ENCODE measurements around the gene CT47A1.
"Not testable (repeated sequence)": the region's sequence is repeated elsewhere in the genome, so short reads cannot be mapped to it uniquely, and the experiment has no call there.

Gene CT47A1

GRCh38 chrX:120985660-120986059 lies at the start of gene CT47A1:
Gene CT47A1, minus strand, starts transcription at chrX:120985760. Its CDS starts 231 bp downstream, at chrX:120985529.
- DNase-seq: not testable (repeated sequence)

DNA sequence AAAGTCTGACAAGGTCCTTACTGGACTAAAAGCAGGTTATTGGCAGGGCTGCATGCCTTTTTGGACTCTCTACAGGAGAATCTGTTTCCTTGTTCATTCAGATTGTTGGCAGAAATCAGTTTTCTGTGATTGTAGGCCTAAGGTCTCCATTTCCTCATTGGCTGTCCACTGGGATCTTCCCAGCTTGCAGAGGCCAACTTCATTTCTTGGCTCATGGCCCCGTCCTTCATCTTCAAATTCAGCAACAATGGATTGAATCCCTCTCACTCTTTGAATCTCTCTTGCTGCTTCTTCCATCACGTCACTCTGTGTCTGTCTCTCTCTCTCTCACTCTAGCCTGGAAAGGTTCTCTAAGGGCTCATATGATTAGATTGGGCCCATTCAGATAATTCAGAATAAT lies 47.0 kb upstream of the CT47A1 start:
- DNase-seq: no peak

DNA sequence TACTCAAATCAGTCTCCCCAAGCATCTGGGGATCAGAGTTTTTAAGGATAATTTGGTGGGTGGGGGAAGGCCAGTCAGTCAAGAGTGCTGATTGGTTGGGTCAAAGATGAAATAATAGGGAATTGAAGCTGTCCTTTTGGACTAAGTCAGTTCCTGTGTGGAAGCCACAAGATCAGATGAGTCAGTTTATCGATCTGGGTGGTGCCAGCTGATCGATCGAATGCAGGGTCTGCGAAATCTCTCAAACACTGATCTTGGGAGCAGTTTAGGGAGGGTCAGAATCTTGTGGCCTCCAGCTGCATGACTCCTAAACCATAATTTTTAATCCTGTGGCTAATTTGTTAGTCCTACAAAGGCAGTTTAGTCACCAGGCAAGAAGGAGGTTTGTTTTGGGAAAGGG lies 44.5 kb upstream of the CT47A1 start:
- DNase-seq: no peak

- DNase-seq: no peak
Observed at GRCh38 chrX:121028419-121028818, 42.9 kb upstream of the CT47A1 start.

- no peak for DNase-seq
Observed at GRCh38 chrX:121014826-121015225, 29.3 kb upstream of the CT47A1 start.

DNA sequence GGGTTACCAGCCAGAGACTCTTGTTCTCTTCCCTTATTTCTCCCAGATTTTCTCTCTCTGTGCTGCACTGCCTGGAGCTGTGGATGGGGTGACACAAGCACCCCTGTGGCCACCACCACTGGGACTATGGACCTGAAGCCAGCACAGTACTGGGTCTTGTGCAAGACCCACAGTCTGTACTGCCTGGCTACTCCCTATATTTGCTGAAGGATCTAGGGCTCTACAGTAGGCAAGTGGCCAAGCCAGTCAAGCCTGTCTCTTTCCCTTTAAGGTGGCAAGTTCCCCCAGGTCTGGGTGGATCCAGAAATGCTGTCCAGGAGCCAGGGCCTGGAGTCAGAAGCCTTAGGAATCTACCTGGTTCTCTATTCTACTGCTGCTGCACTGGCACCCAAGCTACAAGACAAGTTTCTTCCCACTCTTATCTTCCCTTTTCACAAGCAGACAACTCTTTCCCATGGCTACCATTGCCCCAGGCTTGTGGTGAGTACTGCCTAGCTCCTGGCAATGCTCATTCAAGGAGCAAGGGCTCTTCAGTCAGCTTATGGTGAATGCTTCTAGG lies 28.4 kb upstream of the CT47A1 start:
- DNase-seq: no peak

DNA sequence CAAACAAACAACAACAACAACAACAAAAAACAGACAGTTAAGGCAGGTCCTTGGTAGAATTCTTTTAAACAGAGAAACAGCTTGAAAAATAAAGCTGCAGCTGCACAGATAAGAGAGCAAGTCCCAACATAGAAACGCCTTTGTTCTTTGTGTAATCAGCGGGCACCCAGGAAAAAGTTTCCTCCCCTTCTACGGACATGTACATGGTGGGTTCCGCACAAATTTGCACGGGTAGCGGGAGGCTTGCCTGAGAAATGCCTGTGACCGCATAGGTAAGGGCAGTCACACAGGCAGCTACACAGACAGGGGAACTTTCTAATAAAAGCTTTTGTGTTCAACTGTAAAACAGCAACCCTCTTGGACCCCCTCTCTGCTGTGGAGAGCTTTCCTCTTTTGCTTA lies 25.7 kb upstream of the CT47A1 start:
- no peak for DNase-seq

DNA sequence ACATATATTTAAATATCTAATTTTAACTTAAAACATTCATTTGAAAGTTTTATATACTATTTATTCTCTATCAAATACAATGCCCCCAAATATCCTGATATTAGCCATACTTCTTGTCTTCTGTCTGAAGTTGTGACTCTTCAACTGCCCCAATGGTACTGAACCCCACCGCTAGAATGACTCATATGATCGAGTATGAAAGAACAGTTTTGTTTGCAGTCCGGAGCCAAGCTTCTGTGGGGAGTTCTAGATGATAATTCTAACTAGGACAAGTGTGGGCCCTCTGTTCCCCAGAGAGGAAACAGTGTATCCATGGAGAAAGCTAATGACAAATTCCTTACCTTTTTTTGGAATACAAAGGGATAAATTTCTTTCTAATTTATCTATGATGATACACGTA lies 24.7 kb upstream of the CT47A1 start:
- no peak for DNase-seq

DNA sequence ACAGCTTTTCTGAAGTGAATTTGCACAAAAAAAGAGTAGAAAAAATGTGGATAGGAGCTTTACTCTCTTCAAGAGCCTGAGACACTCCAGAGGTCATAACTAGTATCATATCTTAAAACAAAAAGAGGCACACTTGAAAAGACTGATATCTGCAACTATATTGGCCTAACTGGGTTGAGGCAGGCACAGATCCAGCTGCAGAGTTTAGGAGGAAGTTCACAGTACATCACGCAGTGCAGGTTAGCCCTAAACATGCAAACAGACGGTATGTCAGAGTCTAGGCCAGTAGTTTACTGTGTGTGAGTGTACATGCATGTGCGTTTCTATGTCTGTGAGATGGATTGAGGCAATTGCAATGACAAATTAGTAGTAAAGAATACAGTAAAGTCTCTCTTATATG lies 24.2 kb upstream of the CT47A1 start:
- DNase-seq: no peak

- no peak for DNase-seq
Observed at GRCh38 chrX:121008920-121009319, 23.4 kb upstream of the CT47A1 start.

GRCh38 chrX:121000589-121000988 lies 15.0 kb upstream of the CT47A1 start:
- no peak for DNase-seq

- no peak for DNase-seq
Observed at GRCh38 chrX:120999413-120999812, 13.9 kb upstream of the CT47A1 start.

DNA sequence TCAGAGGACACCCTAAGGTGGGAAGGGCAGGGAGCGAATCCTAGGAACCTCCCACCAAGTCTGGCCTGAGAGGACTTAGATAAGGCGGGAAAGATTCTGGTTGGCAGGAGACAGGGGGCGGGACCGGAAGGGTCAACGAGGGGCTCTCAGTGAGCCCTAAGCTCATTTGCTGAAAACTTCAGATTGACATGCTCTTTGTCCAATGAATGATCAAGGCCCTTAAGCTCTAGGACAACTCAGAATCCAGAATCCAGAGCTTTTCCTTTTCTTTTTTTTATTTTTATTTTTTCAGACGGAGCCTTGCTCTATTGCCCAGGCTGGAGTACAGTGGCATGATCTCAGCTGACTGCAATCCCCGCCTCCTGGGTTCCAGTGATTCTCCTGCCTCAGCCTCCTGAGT lies 29.1 kb downstream of the CT47A1 start, which contains the start of gene CT47A7:
TSS of gene CT47A7 (minus strand) at position 101 of the 400 bp plus-strand sequence. CDS start 255 bp downstream, outside the sequence.
- not testable (repeated sequence) for DNase-seq

All from activated CD8-positive, alpha-beta memory T cell treated with anti-CD3 and anti-CD28 coated beads, Interleukin-2, amount 50 U/mL, for 48 hours (primary cell).